ENCODE measurements around the gene SCNM1.

SCNM1 gene, protein sequence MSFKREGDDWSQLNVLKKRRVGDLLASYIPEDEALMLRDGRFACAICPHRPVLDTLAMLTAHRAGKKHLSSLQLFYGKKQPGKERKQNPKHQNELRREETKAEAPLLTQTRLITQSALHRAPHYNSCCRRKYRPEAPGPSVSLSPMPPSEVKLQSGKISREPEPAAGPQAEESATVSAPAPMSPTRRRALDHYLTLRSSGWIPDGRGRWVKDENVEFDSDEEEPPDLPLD

GRCh38 chr1:151165738-151166504, at the start of gene SCNM1, which contains the start of gene LYSMD1:
SCNM1 (plus strand) TSS chr1:151166144; CDS start chr1:151166153, 9 bp downstream.
LYSMD1 (minus strand) TSS chr1:151165902; CDS start chr1:151165258, 644 bp downstream.
- peak; percentile 84 to 92 for DNase-seq (ENCODE audit: low read depth in 2 of 2)

DNA sequence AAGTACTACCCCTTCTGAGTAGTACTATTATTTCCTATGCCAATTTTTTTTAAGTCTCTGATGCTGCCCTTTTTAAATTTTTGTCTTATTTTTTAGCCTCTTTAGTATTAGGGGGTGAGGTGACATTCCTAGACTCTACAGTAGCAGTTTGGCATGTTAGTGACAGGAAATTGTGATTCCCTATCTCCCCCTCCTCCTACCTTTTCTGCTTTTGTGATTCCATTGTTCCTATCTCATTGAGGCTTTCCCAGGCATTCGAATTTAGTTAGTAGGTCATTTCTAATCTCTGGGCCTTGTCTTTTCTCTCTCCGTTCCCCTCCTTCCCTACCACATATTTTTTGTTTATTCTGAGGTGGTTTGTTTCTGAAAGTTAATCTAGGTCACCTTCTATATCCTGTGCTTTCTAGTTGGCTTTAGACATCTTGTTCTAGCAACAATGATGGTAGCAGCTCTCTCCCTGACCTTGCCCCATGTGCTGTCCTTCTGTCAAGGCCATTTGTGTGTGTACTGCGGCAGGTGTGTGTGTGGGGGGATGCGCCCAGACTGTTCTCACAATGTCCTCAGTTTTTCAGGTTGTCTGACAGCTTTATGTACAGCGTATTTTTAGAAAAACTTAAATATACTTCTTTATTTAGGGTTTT, 41.1 kb upstream of the SCNM1 start:
- DNase-seq (ENCODE audit: low read depth in 2 of 2), result no peak

DNA sequence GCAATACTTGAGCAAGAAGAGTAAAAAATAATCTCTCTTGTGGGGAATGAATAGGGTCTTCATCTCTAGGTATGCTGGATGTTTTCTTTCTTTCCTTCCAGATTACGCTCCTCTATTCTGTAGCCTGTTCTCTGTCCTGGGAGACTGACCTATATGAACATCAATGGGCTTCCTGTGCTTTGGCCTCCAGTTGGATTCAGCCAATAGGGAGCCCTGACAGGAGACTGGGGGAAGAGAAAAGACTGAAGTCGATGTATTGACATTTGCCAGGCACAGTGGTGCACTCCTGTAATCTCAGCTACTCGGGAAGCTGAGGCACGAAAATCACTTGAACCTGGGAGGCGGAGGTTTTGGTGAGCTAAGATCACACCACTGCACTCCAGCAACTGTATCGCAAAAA, 37.1 kb upstream of the SCNM1 start:
- DNase-seq (ENCODE audit: low read depth in 2 of 2), result no peak

DNA sequence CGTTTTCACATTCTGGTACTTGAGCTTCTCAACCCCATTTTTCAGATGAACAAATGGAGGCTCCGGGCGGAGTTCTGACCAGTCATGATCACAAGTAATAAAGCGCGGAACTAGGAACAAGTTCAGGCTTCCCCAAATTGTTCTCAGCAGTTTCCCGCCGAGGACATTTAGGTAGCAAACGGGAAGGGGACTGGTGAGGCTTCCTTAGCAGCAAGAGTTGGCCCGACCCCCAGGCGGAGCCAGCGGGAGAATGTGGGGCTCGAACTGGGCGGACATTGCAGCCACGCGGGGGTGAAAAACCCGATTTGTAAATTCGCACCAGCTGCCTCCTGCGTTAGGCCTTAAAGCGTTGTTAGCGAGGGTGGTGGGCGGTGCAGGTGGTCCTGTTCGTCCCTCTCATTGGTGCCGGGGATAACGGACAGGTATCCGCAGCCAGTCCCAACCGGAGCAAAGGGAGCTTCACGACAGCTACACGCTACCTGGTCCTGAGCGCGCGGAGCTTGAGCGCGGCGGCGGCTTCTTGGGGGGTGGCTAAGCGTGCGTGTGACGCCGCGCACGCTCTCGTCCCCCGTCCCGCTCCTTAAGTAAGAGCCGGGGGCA, 34.9 kb upstream of the SCNM1 start:
- peak; percentile 69 to 70 for DNase-seq (ENCODE audit: low read depth in 2 of 2)

DNA sequence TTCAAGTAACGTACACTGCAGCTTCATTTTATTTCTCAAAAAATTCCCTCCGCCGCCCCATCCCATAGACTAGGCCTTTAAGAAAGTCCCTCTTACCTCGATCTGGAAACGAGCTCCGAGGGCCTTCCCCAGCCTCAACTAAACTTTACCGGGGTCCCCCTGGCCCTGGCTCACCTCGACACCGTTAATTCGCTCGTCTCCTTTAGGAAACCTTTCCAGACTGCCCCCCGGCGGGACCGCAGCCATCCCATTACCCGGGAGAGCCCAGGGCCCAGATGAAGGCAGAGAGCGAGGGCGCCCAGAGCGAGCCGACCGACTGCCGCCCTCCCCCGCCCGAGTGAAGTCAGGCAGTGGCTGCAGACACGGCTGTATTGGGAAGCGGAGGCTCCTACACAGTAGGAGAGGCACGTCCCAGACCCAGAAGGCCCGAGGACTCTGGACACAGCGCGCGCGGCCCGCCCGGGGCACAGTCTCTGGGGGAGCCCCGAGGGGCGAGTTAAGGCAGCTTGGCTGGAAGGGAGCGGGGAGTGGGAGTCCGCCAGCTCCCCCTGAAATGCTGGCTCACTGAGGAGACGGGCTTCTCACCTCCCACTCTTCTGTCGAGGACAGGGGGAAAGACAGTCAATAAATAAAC, 34.1 kb upstream of the SCNM1 start:
- DNase-seq (ENCODE audit: low read depth in 2 of 2), result no peak

GRCh38 chr1:151132335-151133017, 33.5 kb upstream of the SCNM1 start:
- DNase-seq (ENCODE audit: low read depth in 2 of 2), result no peak

DNA sequence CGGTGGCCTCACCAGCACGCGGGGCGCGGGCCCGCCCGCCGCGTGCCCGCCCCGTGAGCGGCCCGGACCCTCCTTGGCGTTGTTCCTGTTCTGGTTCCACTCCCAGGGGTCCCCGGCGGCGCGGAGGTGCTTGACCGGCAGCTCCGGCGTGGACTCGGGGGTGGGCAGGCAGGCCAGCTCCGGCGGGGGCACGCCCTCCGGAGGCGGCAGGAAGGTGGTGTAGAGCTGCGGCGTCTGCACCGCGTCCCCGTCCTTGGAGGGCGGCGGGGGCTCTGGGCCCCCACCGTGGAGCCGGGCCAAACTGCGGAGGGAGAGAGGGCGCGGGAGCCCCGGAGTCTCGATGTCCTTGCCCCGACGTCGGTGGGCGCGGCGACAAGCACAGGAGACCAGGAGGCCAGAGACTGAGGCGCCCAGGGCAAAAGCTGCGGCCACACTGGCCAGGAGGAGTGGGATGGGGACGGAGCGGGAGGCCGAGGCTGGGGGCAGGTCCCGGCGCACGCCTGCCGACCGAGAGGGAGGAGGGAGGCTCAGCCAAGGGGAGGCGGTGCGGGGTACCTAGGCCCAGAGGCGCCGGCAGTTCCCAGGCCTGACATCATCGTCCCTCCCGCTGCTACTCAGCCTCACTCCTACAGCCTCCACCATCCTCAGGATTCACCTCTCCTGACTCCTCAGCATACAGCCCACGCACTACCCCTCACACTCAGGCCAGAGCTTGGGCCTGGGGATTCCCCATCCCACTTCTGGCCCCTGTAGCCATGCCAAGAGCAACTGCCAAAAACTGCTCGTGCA, 32.7 kb upstream of the SCNM1 start:
- no peak for DNase-seq (ENCODE audit: low read depth in 2 of 2)

DNA sequence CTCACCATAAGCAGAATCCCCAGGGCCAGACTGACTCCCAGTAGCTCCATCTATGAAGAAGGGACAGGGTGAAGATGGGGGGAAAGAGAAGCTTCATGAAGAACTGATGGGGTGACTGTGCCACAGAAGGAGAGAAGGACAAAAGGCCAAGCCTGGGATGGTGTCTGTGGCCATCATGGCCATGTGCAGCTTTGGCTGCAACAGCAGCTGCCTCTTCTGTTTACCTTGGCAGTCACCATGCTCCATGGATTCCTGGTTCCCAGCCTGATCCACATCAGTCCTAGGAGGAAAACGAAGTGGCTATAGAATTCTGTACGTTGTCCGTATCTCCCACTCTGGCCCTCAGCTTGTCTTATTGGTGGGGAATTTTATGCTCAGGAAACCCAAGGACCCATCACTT, 31.5 kb upstream of the SCNM1 start:
- DNase-seq (ENCODE audit: low read depth in 2 of 2), result no peak

- no peak for DNase-seq (ENCODE audit: low read depth in 2 of 2)
Measured at GRCh38 chr1:151134991-151135390, 31.0 kb upstream of the SCNM1 start.

DNA sequence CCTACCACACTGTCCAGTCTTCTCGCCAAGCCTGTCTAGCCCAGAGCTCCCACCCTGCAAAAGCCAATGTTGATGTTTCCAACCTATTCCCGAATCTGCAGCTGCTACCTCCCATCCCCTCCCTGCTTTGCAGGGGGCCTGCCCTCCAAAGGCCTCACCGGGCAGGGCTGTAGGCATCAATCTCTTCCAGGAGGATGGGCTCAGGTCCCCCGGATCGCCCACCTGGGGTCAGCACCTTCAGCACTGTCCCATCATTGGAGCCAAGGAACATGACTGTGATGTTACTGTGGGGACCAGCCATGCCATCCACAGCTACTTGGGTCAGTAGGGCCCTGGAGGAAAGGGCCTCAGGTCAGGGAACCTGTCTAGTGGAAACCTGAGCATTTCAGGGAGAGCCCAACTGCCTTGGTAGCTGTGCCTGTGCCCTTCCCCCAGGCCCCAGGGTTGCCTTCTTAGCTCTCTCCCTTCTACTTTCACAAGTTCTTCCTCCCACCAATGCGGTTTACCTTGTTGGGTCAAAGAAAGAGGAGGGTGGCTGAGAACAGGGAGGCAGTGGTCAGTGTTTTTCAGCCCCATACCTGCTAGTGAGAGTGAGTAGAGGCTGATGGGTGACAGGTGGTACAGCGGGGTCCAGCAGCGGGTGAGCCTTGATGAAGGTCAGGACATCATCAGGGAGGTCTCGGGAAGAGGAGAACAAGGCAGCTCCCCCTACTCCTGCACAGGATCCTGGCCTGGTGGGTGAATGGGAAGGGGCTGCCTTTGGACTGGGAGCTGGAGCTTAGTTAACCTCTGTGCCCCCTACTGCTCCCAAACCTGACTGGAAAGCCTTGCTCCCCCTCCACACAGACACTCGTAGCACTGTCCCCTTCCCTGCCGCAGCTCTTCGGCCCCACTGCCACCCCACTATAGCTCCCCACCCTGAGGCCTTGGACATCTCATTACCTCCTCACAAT, 30.2 kb upstream of the SCNM1 start:
- DNase-seq (ENCODE audit: low read depth in 2 of 2), result no peak

DNA sequence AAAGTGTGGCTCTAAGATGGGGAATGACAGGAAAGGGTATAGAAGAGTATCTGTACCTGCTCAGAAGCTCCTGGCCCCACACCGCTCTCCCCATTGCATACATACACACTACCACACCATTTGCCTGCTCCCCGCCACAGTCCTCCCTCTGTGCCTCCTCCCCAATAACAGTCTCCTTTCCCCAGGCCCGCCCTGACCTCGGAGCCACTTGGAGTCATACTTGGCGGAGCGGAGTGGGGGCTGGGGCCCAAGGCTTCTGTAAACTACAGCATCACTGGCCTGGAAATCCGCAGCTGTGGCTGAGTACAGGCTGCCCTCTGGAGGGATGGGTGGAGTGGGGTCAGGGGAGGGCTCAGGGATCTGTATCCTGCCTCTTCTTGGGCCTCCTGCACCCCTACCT, 28.2 kb upstream of the SCNM1 start:
- DNase-seq (ENCODE audit: low read depth in 2 of 2), result no peak

DNA sequence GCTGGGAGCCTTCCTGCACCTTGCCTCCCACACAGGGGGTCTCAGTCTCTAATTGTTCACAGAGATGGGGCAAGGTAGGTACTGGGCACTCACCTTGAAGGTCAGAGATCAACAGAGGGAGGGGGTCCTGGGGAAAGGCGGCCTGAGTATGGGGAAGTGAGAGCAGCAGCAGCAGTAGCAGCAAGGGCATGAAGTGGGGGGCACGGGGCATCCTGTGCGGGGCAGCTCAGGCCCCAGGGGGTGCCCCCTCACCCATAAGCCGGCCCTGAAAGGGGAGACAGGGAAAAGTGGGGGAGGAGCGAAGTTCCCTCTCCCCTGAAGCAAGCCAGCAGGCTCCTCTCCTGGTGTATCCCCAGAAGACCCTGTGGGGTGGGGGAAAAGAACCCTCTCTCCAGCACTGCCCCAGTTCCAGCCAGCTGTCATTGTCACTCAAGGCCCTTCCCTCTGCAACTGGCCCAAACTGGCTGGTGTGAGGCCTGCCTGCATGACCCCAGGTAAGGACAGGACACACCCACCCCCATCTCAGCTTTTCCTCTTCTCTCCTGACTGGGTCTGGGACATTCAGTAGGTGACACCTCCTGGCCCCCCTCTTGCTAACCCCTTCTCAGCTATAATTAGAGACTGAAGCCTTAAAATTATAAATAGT, 23.4 kb upstream of the SCNM1 start:
- DNase-seq (ENCODE audit: low read depth in 2 of 2), result no peak

DNA sequence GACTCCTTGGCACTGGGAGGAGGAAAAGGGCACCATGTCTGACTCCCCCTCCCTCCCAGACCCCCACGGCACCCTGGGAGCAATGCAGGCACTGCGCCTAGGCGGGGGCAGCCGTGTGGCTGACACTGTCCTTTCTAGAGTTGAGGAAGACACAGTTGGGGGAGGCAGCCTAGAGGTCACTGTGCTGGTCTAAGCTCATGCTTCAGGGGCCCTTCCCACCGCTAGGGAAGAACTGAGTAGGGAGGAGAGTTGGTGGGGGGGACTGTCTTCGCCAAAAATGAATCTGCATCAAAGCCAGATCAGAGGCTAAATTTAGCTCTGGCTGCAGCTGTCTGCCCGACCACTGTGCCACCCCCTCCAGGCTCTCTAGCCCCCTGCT, 22.9 kb upstream of the SCNM1 start:
- DNase-seq (ENCODE audit: low read depth in 2 of 2), result no peak

GRCh38 chr1:151143986-151144385, 22.0 kb upstream of the SCNM1 start:
- no peak for DNase-seq (ENCODE audit: low read depth in 2 of 2)

DNA sequence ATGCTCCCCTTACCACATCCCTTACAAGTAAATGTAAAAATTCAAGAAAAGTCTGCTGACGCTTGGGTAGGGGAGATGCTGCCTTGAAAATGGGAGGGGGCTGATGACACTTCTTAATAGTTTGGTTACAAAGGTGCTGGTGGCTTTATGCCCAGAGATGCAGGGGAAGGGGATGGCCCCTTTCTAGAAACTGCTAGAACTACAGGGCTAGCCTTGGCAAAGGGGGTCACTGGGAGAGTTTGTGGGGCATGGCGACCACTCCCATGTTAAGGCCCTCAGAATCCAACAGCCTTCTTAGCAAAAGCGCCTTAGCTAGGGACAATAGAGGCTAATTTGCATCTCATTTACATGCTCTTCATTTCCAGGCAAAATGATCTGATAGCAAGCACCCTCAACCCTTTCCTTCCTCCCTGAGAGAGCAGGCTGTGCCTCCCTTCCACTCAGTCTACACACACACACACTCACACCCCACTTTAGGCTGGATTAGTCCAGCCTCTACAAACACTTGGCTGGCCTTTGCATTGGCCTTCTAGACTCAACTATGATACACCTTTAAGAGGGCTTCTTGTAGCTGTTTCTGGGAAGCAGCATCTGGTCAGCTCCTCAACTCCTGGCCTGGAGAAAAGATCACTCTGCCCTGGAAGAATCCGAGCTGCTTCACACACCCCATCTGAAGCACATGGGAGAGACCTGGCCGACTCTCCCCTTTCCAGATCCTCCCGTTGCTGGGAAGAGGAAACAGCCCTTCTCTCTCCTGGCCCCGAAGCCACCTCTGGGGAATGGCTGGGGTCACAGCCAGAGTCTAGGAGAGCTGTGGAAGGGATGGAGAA, 21.3 kb upstream of the SCNM1 start:
- DNase-seq (ENCODE audit: low read depth in 2 of 2), result no peak

DNA sequence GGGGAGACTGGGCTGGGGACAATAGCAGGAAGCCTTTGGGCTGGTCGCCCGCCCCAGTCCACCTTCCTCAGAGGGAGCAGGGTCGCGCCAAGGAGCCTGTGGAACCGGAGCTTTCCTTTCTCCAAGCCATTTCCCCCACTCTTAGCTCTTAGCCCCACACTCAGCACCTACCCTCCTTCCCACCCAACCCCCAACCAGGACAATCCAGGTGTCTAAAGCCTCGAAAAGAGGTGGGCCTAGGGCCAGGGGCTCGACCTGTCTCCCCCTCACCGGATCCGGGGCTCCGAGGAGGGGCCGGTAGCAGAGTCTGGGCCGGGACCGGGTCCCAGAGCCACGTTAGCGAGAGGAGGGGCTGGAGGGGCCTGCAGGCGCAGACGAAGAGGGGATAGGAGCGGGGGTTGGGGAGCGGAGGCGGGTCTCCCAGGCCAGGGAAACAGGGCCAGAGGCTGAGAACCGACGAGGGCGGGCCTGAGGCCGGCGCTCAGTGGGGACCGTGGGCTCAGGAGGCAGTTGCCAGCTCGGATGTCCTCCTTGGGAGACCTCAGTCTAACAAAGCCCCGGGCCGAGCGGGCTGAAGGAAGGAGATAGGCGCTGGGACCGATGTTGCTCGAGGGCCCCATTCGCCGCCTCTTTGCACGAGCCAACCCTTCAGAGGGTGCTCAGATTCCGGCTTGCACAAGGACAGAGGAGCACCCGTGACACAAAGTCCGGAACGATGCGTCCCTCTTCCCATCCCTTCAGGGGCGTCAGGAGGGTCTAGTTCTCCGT, 20.5 kb upstream of the SCNM1 start:
- no peak for DNase-seq (ENCODE audit: low read depth in 2 of 2)

DNA sequence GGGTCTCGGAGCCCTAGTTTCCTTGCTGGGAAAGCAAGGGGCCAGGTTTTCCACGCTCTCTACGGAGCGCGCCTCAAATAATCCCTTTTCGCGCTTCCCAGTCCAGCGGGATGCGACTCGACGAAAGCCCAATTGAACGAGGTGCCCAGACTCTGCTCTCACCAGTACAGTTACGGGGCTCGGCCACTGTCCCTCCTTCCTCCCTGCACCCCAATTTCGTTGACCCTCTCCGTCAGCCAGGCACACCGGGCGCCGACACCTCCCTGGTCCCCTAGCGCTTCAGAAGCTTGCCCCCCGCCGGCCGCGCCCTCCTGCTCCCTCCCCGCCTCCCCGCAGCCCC, 19.9 kb upstream of the SCNM1 start:
- DNase-seq (ENCODE audit: low read depth in 2 of 2), result no peak

Data from stimulated activated CD4-positive, alpha-beta T cell treated with anti-CD3 and anti-CD28 coated beads, Interleukin-1b, Interleukin-23, amount 100 ng/mL, for 4 hours (primary cell).